Prostate gland (tissue), 2 donors: Measurements from ENCODE around the gene ALDH16A1. TPM values are rescaled to one million over a fixed set of nuclear protein-coding genes. Genes with fewer than 3 reads are reported as not detected.

Source experiments
- DNase-seq: peaks from one replicate; pipeline ENCODE4 v3.0.0-alpha.2; 2019; ENCODE audit warnings: low spot score
- H3K27ac ChIP-seq, 2 donors: fragments of 200-600 bp; sonication (generic); 2 replicates each; pipeline ENCODE4 v1.5.1; 2017 to 2019
- H3K27me3 ChIP-seq: fragments of 200-600 bp; sonication (generic); replicated peaks from 2 replicates; pipeline ENCODE4 v1.5.1; 2019; ENCODE audit not compliant: insufficient read depth
- H3K36me3 ChIP-seq, 2 donors: fragments of 200-600 bp; sonication (generic); 1 replicate in 1 of 2; 2 replicates in 1 of 2; pipeline versions ENCODE4 v1.5.1 to v1.8.1; 2017 to 2019
- H3K4me1 ChIP-seq: fragments of 200-600 bp; sonication (generic); replicated peaks from 2 replicates; pipeline ENCODE4 v1.5.1; 2019
- H3K4me3 ChIP-seq, 2 donors: fragments of 200-600 bp; sonication (generic); 2 replicates each; pipeline ENCODE4 v1.5.1; 2017 to 2019
- H3K9me3 ChIP-seq: fragments of 200-600 bp; sonication (generic); 2 replicates; pipeline ENCODE4 v1.5.1; 2017
- CTCF ChIP-seq, 4 experiments: fragments of 200-600 bp in 2 of 4; fragments of 450-650 bp in 2 of 4; sonication (generic) in 2 of 4; IDR thresholded peaks; 1 replicate in 3 of 4; 2 replicates in 1 of 4; pipeline ENCODE4 v1.5.1; 2016 to 2019; ENCODE audit warnings: antibody characterized with exemption in 4 of 4, mild to moderate bottlenecking in 2 of 4, moderate library complexity in 2 of 4
- POLR2A ChIP-seq: fragments of 450-650 bp; IDR thresholded peaks from one replicate; pipeline ENCODE4 v1.6.1; 2016; ENCODE audit warnings: antibody characterized with exemption, mild to moderate bottlenecking
- POLR2AphosphoS5 ChIP-seq: sonication (generic); formaldehyde crosslinking; IDR thresholded peaks from one replicate; pipeline ENCODE4 v1.6.1; 2017; ENCODE audit warnings: antibody characterized with exemption
- WGBS: methylation state at CpG from one replicate; pipeline ENCODE4 v1.1.5; 2018; 5-methylcytosine and 5-hydroxymethylcytosine counted together
- intact Hi-C: fragments of 100-400 bp; cut with DNase I; formaldehyde crosslinking; loops from one replicate; pipeline ENCODE4 v1.14.2; 2022
- total RNA-seq, 2 donors: library from RNA; depleted of rRNA; stranded (reverse); fragments of >200 nt; gene quantifications; one replicate each; pipeline ENCODE4 v1.1.0, GENCODE V29; 2016

The ALDH16A1 gene
- total RNA-seq = 10 to 100 TPM; 24.3 to 42.0 TPM

GRCh38 chr19:49453013-49453756 lies at the start of gene ALDH16A1:
Gene ALDH16A1, plus strand, starts transcription at chr19:49453225. Its CDS starts 107 bp downstream, at chr19:49453332.
- H3K4me1 ChIP-seq = no peaks in the 10 kb centered on the region
- WGBS = 1% methylated on average over 66 of the region's 66 CpGs
- intact Hi-C loops = no loop called here

GRCh38 chr19:49403404-49404187 lies 49.4 kb upstream of the ALDH16A1 start:
- Histone ChIP-seq H3K27ac (no peak overlapping the region), H3K4me1 (no peaks in the 10 kb centered on the region), H3K4me3 (no peak overlapping the region), H3K27me3 (no peaks in the 10 kb centered on the region), H3K36me3 (no peaks in the 10 kb centered on the region), H3K9me3 (no peaks in the 10 kb centered on the region)
- TF ChIP-seq CTCF (IDR thresholded peaks at IDR 0.05) (no peak), POLR2A (no peak), POLR2AphosphoS5 (no peak)
- DNase-seq = no peak
- WGBS = 53% methylated on average over 7 of the region's 7 CpGs
- intact Hi-C loops = no loop called here

More at GRCh38 chr19:49453013-49453756, at the start of gene ALDH16A1:
- H3K27ac ChIP-seq = peak within 1 kb of the TSS; percentile 93 to 95
- peak within 1 kb of the TSS; percentile 58 to 60 for H3K4me3 ChIP-seq
- no peaks in the 10 kb centered on the region for H3K36me3 ChIP-seq
- no peaks in the 10 kb centered on the region for H3K9me3 ChIP-seq
- H3K27me3 ChIP-seq = no peaks in the 10 kb centered on the region
- peak; percentile 88 for TF ChIP-seq POLR2AphosphoS5
- TF ChIP-seq POLR2A = peak; percentile 91
- peak in 1 of 4 experiments; percentile 17 for TF ChIP-seq CTCF (IDR thresholded peaks at IDR 0.05)
- peak; percentile 97 for DNase-seq

- Histone ChIP-seq H3K4me3 (no peak overlapping the region), H3K27ac (no peak overlapping the region), H3K4me1 (no peaks in the 10 kb centered on the region), H3K27me3 (no peaks in the 10 kb centered on the region), H3K9me3 (no peaks in the 10 kb centered on the region), H3K36me3 (no peaks in the 10 kb centered on the region)
- 83% methylated on average over 7 of the region's 7 CpGs for WGBS
- DNase-seq = no peak
- intact Hi-C loops = no loop called here
- TF ChIP-seq POLR2A = no peak
- TF ChIP-seq CTCF (IDR thresholded peaks at IDR 0.05) = no peak
- TF ChIP-seq POLR2AphosphoS5 = no peak
These were observed 45.9 kb upstream of the ALDH16A1 start for GRCh38 chr19:49407079-49407478.

- 85% methylated on average over 16 of the region's 16 CpGs for whole genome bisulfite sequencing
- intact Hi-C loops = no loop called here
- no peak overlapping the region for H3K27ac ChIP-seq
- H3K27me3 ChIP-seq = no peaks in the 10 kb centered on the region
- no peaks in the 10 kb centered on the region for H3K36me3 ChIP-seq
- H3K4me3 ChIP-seq = no peak overlapping the region
- no peaks in the 10 kb centered on the region for H3K9me3 ChIP-seq
- TF ChIP-seq CTCF (IDR thresholded peaks at IDR 0.05) (no peak), POLR2A (no peak), POLR2AphosphoS5 (no peak)
- no peak for DNase-seq
- H3K4me1 ChIP-seq = no peaks in the 10 kb centered on the region
These were observed 45.5 kb upstream of the ALDH16A1 start for GRCh38 chr19:49407482-49408015.
